DOHH2 (cell line): ENCODE measurements around the gene GLT1D1.

Source experiments
- H3F3A ChIP-seq: fragments of 200-600 bp; sonication (generic), shearing (Covaris generic); 2 replicates; pipeline ENCODE4 v1.6.0; 2016; ENCODE audit warnings: antibody characterized with exemption, mild to moderate bottlenecking; ENCODE audit not compliant: control insufficient read depth, insufficient read depth
- H3K27ac ChIP-seq: fragments of 200-600 bp; sonication (generic); 2 replicates; pipeline ENCODE4 v1.5.1; 2014; ENCODE audit warnings: low read depth, mild to moderate bottlenecking, low read length, moderate library complexity
- H3K27me3 ChIP-seq: fragments of 200-600 bp; sonication (generic); 2 replicates; pipeline ENCODE4 v1.6.1; 2014; ENCODE audit warnings: mild to moderate bottlenecking, low read length, mixed read lengths; ENCODE audit not compliant: control insufficient read depth
- H3K36me3 ChIP-seq: fragments of 200-600 bp; sonication (generic); 2 replicates; pipeline ENCODE4 v1.6.1; 2014; ENCODE audit warnings: mild to moderate bottlenecking, low read length, moderate library complexity, mixed read lengths; ENCODE audit not compliant: control insufficient read depth
- H3K4me1 ChIP-seq: fragments of 200-600 bp; sonication (generic); 2 replicates; pipeline ENCODE4 v1.6.1; 2014; ENCODE audit warnings: mild to moderate bottlenecking, low read length, mixed read lengths; ENCODE audit not compliant: control insufficient read depth
- H3K4me2 ChIP-seq: fragments of 200-600 bp; sonication (generic); 2 replicates; pipeline ENCODE4 v1.6.0; 2014; ENCODE audit warnings: mild to moderate bottlenecking, low read length, moderate library complexity
- H3K4me3 ChIP-seq: fragments of 200-600 bp; sonication (generic); 2 replicates; pipeline ENCODE4 v1.5.1; 2014; ENCODE audit warnings: mild to moderate bottlenecking, low read length, mixed read lengths
- H3K79me2 ChIP-seq: fragments of 200-600 bp; sonication (generic); 2 replicates; pipeline ENCODE4 v1.6.1; 2014; ENCODE audit warnings: mild to moderate bottlenecking, low read length, mixed read lengths; ENCODE audit not compliant: control insufficient read depth
- H3K9me2 ChIP-seq: fragments of 200-600 bp; sonication (generic); replicated peaks from 2 replicates; pipeline ENCODE4 v1.6.1; 2014; ENCODE audit warnings: mild to moderate bottlenecking, low read length, mixed read lengths; ENCODE audit not compliant: control insufficient read depth
- H3K9me3 ChIP-seq: fragments of 200-600 bp; sonication (generic); 2 replicates; pipeline ENCODE4 v1.6.1; 2014; ENCODE audit warnings: antibody characterized with exemption, low read length, mixed read lengths; ENCODE audit not compliant: control insufficient read depth, insufficient read depth
- H4K20me1 ChIP-seq: fragments of 200-600 bp; sonication (generic); 2 replicates; pipeline ENCODE4 v1.6.0; 2014; ENCODE audit warnings: low read depth, mild to moderate bottlenecking, antibody characterized with exemption, low read length, moderate library complexity; ENCODE audit not compliant: control insufficient read depth, insufficient read depth
- EZH2phosphoT487 ChIP-seq: fragments of 200-600 bp; sonication (generic); IDR thresholded peaks from 2 replicates; pipeline ENCODE4 v1.6.1; 2017; ENCODE audit warnings: borderline replicate concordance, mild to moderate bottlenecking, antibody characterized with exemption, low read length, moderate library complexity, mixed read lengths
- TF ChIP-seq, protein P1 (sequence below): fragments of 200-600 bp; sonication (generic); IDR thresholded peaks from one replicate; pipeline ENCODE4 v1.5.1; 2014; ENCODE audit warnings: antibody characterized with exemption, mild to moderate bottlenecking, low read depth, low read length; ENCODE audit not compliant: poor library complexity, severe bottlenecking

Gene GLT1D1

DNA sequence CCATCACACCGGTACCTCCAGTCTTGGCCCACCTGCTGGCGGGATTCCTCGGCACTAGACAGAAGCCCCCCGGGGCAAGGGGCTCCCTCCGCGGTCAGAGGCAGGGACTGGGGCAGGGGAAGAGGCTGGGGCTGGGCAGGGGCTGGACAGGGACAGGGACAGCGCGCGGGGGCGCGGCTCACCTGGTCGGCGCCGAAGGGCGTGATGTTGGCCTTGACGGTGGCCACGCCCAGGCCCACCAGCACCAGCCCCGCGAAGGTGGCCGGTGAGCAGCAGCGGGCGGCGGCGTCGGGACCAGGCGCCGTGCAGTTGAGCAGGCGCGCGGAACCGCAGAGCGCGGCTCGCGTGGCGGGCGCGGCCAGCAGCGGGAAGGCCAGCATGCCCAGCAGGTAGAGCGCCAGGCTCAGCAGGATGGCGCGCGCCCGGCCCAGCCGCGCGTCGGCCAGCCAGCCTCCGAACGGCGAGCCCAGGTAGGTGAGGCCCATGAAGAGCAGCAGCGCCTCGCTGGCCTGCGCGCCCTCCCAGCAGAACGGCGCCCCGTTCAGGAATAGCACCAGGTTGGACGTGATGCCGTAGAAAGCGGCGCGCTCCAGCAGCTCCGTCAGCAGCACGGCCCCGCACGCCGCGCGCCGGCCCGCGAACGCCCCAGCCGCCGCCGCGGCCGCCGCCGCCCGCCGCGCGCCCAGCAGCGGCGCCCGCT lies 29.9 kb upstream of the GLT1D1 start:
- H3K4me1 ChIP-seq = peaks cover 75% of the 10 kb centered on the region
- TF ChIP-seq, protein P1, sequence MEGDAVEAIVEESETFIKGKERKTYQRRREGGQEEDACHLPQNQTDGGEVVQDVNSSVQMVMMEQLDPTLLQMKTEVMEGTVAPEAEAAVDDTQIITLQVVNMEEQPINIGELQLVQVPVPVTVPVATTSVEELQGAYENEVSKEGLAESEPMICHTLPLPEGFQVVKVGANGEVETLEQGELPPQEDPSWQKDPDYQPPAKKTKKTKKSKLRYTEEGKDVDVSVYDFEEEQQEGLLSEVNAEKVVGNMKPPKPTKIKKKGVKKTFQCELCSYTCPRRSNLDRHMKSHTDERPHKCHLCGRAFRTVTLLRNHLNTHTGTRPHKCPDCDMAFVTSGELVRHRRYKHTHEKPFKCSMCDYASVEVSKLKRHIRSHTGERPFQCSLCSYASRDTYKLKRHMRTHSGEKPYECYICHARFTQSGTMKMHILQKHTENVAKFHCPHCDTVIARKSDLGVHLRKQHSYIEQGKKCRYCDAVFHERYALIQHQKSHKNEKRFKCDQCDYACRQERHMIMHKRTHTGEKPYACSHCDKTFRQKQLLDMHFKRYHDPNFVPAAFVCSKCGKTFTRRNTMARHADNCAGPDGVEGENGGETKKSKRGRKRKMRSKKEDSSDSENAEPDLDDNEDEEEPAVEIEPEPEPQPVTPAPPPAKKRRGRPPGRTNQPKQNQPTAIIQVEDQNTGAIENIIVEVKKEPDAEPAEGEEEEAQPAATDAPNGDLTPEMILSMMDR = no peak
- TF ChIP-seq EZH2phosphoT487 = no peak

DNA sequence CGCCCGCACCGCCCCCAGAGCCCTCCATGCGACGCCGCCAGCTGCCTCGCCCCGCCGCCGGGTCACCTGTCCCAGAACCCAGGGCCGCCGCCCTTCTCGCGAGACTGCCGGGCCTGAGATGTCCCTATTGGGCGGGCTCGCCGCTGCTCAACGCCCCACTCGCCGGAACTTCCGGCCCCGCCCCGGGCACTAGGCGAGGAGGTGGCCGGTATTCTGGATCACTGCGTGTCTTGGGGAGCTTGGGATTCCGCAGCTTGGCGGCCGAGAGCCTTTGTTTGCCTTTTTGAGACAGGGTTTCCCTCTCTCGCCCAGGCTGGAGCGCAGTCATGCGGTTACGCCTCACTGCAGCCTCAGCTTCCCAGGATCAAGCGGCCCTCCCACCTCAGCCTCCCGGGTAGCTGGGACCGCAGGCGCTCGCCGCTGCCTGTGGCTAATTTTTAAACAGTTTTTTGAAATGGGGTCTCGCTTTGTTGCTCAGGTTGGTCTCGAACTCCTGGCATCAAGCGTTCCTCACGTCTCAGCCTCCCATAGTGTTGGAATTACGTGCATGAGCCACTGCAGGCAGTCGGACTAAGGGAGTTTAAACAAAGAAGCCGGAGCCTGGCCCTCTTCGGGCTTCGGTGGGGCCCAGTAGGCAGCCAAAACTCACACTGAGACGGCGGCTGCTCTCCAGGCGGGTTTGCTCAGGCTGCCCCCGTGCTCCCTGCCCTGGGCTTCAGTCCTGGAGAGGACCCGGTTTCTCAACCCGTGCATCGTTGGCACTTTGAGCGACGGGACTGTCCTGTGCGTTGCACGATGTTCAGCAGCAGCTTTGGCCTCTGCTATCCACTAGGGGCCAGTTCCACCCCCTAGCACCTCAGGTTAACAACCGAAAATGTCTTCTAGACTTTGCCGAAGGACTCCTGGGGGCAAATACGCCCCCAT lies 29.1 kb upstream of the GLT1D1 start, which contains the start of gene SLC15A4:
Gene SLC15A4 (minus strand): TSS at position 43 of the 924 bp plus-strand sequence. CDS start 15 bp downstream, at position 28.
- H3F3A ChIP-seq = peaks cover 31% of the 10 kb centered on the region
- TF ChIP-seq EZH2phosphoT487 = no peak
- TF ChIP-seq, protein P1 = peak; percentile 44
- H3K27ac ChIP-seq = peak within 1 kb of the TSS; percentile 93
- peak within 1 kb of the TSS; percentile 99 for H3K4me3 ChIP-seq
- H3K4me1 ChIP-seq = peaks cover 75% of the 10 kb centered on the region
- H3K4me2 ChIP-seq = peak within 1 kb of the TSS; percentile 99
- H3K36me3 ChIP-seq = peaks cover 43% of the 10 kb centered on the region
- H3K27me3 ChIP-seq = no peaks in the 10 kb centered on the region
- no peaks in the 10 kb centered on the region for H3K9me2 ChIP-seq
- H3K9me3 ChIP-seq = no peaks in the 10 kb centered on the region
- H3K79me2 ChIP-seq = peaks cover 55% of the 10 kb centered on the region
- H4K20me1 ChIP-seq = peaks cover 8% of the 10 kb centered on the region

More for the DNA sequence above, 29.9 kb upstream of the GLT1D1 start:
- H3F3A ChIP-seq = peaks cover 29% of the 10 kb centered on the region
- peak overlapping the region; percentile 99 for H3K4me2 ChIP-seq
- peak overlapping the region; percentile 98 for H3K4me3 ChIP-seq
- H3K9me3 ChIP-seq = no peaks in the 10 kb centered on the region
- peaks cover 63% of the 10 kb centered on the region for H3K79me2 ChIP-seq
- peaks cover 48% of the 10 kb centered on the region for H3K36me3 ChIP-seq
- peak overlapping the region; percentile 93 for H3K27ac ChIP-seq
- no peaks in the 10 kb centered on the region for H3K9me2 ChIP-seq
- peaks cover 8% of the 10 kb centered on the region for H4K20me1 ChIP-seq
- H3K27me3 ChIP-seq = no peaks in the 10 kb centered on the region

DNA sequence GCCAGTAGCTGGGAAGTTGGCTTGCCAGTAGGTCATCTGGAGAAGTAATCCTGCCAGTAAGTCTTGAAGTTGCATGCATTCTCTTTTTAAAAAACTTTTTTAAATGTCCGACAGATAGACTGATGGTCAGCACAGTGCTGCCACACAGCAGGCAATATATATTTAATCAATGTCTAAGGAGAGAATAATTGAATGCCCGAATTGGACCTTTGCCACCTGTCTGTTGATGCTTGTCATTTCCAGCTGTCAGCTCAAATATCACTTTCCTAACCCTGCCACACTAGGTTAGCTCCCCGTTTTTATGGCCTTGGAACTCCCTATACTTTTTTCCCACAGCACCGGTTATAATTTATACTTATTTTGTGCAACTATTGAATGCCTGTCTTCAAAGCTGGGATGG lies 27.4 kb upstream of the GLT1D1 start:
- H3K27me3 ChIP-seq = no peaks in the 10 kb centered on the region
- peaks cover 26% of the 10 kb centered on the region for H3K36me3 ChIP-seq
- H3K4me1 ChIP-seq = peaks cover 75% of the 10 kb centered on the region
- peaks cover 38% of the 10 kb centered on the region for H3F3A ChIP-seq
- no peak overlapping the region for H3K4me3 ChIP-seq
- TF ChIP-seq, protein P1 = no peak
- no peak for TF ChIP-seq EZH2phosphoT487
- no peaks in the 10 kb centered on the region for H3K9me3 ChIP-seq
- H4K20me1 ChIP-seq = no peaks in the 10 kb centered on the region
- peaks cover 38% of the 10 kb centered on the region for H3K79me2 ChIP-seq
- peak overlapping the region; percentile 45 for H3K4me2 ChIP-seq
- no peak overlapping the region for H3K27ac ChIP-seq
- H3K9me2 ChIP-seq = no peaks in the 10 kb centered on the region
